Endothelial cell of hepatic sinusoid (primary cell): ENCODE measurements around the gene CABCOCO1.
"Not testable (repeated sequence)": the region's sequence is repeated elsewhere in the genome, so short reads cannot be mapped to it uniquely, and the experiment has no call there.

Experiments
- in situ Hi-C: cut with HindIII; loops from 2 replicates; pipeline ENCODE4 v1.10.0; 2017; ENCODE audit warnings: low sequenced_read_pairs

CABCOCO1 gene

DNA sequence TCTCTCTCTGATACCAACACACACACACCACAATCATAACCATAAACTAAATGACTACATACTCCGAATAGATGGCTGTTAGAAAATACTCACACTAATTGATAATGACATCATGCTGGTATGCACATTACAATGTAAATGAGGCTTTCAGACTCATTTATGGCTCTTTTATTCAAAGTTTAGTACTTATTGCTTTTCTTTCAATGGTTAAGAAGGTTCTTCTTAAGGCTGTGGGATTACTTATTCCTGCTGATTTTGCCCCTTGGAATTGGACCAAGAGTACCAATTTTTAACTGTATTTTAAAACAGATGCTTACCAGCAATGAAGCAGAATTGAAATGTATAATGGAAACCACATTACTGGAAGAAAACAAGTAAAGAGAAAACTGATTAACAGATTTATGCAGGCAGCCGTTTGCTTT is 20.6 kb upstream of the CABCOCO1 start:
- in situ Hi-C loops: no loop called here

DNA sequence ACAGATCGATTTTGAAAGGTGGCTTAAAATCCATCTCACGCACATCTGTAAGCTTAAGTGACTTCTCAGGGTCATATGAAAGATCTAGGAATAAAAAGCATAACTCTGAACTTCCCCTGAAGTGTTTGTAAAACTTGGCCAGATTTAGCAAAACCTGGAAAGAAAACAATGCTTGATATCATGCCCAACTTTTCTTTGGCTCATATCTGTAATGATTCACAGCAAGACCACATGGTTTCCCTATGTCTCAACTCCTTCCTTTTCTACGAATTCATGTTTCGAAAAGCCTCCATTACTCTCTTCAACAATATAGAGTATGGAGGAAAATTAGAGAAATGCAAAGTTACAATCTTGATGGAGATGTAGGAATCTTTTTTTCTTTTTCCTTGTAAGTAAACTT is 20.1 kb upstream of the CABCOCO1 start:
- in situ Hi-C loops: no loop called here

DNA sequence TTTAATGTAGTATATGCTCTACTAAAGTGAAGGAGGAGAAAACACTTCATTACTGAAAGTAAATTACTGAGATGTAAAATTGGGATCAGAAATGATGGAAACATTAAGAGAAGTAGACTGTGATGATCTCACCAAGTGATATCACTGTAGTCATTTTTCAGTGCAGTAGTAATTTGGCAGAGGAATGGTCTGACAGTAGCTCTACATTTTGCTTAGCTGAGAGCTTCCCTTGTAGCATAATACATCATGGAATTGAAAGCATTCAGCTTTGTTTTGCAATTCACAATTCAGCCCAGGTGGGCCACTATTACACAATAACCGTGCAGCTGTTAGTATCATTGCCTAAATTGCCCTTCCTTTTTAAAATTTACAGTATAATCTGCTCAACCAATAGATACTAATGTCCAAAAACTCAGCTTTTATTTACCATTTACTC is 19.4 kb upstream of the CABCOCO1 start:
- in situ Hi-C loops: no loop called here

DNA sequence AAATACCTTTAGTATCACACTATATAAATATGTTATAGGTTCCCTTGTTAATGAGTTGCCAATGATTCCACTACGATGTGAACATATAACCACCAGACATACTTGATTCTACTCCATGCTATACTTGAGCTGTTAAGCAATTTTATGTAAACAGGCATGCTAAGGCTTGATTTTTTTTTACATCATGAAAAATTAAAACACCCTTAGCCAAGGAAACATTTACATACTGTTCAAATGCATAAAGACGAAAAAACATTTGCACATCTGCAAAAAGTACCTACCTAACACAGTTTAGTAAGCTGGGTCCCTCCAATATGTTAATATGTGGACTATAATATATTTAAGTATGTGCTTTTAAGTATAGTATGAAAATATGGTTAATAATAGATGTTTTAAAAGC is 9.0 kb upstream of the CABCOCO1 start:
- in situ Hi-C loops: no loop called here

DNA sequence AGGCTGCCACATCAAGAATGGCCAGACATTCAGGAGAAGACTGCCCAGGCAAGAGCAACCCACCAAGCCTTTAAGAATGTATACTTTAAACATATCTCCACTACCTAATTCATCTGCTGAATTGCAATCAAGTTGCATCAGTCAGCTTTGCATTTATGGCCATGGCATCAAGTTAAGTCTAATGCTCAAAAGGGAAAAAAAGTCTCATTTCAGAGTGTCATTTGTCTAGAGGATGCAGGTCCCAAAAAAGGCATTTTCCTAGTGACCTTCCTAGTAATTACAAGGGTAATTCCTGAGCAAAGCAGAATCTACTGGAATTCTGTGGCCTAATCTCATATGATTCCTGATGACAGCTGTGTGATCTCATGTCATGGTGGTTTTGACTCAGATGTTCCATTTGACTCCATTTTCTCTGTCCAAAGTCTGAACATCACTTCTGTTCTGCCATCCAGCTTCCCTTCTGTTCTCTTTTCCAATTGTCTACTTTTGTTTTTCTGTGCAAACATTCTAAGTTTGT is 7.3 kb upstream of the CABCOCO1 start:
- in situ Hi-C loops: no loop called here

DNA sequence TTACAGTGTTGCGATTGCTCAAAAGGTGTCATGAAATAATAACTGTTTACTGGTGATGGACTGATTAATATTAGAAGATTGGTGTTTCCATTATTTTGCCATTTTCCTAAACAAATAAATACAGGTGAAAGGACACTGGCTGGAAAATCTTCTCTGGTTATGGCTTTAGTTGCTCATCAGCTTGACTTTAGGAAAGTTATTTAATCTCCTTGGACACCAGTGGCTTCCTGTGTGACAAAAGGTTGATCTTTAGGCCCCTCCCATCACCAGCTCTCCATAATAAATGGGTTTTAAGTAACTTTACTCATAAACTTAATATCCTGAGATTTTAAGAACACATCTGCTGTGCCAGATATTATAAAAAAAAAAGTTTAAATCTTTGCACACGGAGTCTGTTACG is 737 bp downstream of the CABCOCO1 start:
- in situ Hi-C loops: no loop called here

DNA sequence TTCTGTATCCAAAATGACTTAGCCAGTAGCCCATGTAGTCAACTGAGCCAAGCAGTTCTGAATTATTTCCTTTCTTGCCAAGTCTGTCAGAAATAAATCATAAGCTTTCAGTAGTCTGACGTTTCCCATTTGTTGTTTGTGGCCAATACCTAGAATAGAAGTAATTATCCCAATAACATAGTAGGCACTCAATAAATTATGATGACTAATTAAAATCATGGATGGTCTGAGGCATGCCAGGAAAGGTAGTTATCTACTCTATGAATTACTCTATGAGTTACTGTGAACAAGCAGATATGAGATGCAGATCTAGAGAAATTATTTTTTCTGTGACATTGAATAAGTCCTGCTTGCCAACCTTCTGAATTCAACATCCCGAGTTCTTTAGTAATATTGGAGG is 2.3 kb downstream of the CABCOCO1 start:
- in situ Hi-C loops: no loop called here

DNA sequence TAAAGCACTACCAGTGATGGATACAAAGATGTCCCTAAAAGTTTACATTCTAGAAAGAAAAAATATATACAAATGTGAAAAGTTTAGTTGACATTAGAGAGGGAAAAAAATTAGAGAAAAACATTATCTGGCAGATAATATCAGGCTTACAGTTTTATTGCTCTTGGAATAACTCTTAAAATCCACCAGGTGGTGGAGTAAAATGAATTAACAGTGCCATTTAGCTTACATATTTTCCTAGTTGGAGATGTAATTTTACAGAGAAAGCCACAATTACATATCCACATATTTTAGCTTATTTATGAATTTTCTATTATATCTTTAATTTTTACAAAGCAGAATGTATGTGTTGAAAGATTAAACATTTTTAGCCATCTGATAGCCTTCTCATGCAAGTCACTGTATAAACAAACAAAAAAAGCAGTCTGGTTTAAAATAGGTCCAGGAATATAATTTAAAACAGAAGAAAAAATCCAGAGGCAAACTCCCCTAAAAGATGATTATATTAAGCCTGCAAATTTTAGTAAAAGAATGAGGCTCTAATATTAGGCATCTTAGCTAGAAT is 6.5 kb downstream of the CABCOCO1 start:
- in situ Hi-C loops: no loop called here

DNA sequence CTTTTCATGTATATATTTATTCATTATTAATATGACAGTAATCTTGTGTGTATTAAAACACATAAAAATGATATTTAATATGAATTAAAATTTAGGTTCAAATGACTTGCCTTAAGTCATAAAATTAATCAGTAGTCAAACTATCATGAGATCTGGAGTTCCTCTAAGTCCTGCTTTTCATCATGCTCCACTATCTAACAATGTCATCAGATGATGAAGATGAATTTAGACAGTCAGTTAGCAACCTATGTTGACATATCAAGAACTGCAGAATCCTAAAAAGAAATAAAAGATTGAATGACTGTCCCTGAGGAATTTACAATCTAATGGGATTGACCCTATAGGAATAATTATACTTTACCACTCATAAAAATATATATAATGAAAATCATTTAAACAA is 7.1 kb downstream of the CABCOCO1 start:
- in situ Hi-C loops: no loop called here

DNA sequence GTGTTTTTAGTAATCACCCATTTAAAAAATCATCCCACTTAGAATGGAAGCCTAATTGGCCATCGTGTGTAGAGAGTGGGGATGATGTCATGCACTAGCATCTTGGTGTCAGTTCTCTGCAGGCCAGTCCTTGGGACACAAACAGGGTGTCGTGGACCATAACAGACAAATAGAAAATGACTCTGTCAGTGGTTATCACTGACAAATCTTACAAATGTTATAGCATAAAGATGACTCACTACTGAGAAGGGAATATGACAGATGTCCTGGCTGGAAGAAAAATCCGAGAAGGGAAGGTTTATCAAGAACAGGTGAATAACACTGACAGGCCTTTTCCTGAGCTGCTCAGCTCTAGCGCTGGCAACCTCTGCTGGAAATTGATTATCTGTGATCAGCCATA is 10.6 kb downstream of the CABCOCO1 start:
- in situ Hi-C loops: no loop called here

DNA sequence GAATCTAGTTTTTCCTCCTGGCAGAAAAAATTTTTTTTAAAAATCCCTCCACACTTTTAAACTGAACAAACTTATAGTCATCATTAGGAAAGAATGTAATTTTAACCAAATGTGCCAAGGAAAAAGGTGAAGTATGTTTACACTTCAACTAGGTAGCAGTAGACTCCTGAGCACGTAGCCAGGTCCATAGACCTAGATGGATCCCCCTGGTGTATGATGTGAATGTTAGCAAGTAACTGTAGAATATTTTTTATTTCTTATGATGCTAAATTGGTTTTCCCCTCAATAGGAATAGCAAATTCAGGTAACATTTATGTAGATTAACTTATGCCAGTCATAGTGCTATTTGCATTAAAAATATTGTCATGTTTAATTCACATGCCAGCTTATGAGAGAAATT is 19.6 kb downstream of the CABCOCO1 start:
- in situ Hi-C loops: no loop called here

DNA sequence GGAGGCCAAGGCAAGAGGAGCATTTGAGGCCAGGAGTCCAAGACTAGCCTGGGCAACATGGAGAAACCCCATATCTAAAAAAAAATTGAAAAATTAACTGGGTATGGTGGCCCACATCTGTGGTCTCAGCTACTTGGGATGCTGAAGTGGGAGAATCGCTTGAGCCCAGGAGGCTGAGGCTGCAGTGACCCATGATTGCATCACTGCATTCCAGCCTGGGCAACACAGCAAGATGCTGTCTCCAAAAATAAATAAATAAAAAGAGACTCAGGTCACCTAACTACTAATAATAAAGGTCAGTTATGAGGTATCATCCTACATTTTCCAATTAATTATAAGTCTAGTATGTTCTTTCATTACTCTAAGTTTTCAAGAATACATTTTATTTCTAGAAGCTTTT is 20.6 kb downstream of the CABCOCO1 start:
- in situ Hi-C loops: no loop called here

DNA sequence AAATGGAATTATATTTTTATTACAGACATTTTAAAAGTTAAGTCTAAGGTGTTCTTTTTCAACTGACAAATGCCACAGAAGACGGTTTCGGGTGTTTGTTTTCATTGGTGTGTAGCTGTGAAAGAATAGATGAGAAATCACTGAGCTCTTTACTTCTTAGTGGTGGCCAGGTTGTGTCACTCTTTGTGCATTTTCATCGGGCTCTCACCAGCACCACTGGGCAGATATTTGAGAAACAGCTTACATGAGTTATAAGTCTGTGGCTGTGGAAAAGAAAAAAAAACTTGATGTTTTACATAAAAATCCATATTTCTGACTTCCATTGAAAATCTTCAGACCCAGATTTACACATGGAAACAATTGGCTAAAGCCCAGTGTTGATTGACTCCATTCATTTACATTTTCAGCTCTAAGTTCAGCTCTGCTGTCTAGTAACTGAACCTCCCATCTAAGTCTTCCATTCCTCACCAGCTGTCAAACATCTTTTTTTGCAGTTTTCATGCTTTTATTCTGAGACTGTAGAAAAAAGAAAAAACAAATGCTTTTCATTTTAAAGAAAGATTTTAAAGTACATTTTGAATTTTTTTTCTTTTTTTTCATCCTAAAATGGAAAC is 22.3 kb downstream of the CABCOCO1 start:
- in situ Hi-C loops: no loop called here

DNA sequence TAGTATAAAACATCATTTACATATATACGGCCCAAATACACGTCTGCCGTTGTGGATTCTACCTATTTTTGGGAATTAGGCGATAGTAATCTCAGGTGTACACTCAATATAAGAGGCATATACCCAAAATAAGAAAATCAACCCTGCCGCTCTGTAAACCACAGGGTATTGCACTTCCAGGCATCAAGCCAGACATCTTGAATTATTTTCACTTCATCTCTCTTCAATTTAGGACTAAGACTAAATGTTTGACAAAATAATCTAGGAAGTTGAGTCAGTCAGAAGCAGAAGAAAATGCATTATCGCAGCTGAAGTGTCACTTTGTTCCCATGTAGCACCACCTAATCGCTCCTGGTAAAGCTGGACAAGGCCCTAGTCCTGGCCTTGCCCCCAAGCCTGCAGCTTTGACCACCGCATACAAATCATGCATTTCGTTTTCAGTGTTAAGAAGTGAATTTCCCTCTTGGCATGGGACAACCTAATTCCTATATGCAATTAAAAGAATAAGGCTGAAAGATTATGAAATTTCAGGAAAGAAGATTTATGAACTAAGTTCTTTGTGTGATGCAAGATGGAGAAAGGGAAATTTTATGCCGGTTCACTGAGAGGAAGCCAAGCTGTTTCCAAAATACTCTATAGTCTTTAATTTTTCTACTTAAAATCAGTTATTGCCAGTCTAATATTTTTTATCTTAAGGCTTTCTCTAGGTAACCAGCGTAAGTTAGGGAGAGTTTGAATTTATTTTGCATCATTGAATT is 26.0 kb downstream of the CABCOCO1 start:
- in situ Hi-C loops: no loop called here

DNA sequence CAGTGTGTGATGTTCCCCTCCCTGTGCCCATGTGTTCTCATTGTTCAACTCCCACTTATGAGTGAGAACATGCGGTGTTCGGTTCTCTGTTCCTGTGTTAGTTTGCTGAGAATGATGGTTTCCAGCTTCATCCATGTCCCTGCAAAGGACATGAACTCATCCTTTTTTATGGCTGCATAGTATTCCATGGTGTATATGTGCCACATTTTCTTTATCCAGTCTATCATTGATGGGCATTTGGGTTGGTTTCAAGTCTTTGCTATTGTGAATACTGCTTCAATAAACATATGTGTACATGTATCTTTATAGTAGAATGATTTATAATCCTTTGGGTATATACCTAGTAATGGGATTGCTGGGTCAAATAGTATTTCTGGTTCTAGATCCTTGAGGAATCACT is 28.9 kb downstream of the CABCOCO1 start:
- in situ Hi-C loops: not testable (repeated sequence)

DNA sequence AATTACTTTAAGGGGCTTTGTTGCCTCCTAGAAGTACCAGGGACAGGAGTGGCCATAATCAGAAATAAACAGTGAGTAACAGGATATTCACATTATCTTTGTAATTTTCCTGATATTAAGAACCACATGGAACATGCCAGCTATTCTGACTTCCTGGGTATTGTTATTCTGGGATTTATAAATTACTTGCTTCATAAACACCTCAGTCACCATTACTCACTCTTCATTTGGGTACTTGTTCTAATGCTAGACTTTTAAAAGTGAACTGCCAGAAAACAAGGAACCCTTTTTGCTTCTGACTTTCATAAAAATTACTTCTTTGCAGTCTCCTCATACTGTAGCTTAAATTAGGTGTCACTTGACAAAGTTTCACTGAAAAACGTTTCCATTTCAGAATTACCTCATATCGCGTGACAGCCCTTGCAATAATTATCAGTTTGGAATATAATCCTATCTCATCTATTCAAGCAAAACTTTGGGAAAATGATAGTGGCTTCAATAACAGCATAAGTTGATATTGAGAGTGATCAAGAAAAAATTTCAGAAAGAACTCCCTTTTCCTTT is 29.8 kb downstream of the CABCOCO1 start:
- in situ Hi-C loops: no loop called here

DNA sequence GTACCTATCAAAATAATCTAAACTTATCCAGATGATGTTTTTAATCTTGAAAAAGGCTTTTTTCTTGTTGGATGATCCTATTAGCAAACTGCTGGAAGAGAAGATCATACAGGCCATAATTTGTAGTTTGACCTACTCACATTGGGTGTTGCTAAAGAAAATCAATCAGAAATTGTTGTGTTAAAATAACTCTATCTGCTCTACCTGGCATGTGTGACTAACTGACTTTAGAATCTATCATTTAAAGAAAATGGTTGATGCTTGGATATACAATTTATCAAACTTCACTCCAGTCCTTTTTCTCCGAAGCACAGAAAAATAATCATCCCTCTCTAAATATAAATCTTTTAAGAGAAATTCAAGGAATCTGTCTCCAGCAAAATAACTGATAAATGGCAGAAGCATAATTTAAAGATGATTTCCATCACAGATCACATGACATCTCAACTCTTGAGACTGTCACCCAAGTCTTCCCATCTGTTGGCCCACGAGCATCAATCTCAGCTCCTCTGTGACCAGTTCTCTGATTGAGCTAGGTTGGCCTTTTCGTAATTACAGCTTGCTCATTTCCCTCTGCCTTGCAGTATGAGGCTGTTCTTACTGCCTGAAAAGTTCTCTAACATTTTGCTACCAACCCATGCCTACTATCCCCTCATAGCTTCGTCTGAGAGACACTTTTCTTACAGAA is 36.4 kb downstream of the CABCOCO1 start:
- in situ Hi-C loops: no loop called here

DNA sequence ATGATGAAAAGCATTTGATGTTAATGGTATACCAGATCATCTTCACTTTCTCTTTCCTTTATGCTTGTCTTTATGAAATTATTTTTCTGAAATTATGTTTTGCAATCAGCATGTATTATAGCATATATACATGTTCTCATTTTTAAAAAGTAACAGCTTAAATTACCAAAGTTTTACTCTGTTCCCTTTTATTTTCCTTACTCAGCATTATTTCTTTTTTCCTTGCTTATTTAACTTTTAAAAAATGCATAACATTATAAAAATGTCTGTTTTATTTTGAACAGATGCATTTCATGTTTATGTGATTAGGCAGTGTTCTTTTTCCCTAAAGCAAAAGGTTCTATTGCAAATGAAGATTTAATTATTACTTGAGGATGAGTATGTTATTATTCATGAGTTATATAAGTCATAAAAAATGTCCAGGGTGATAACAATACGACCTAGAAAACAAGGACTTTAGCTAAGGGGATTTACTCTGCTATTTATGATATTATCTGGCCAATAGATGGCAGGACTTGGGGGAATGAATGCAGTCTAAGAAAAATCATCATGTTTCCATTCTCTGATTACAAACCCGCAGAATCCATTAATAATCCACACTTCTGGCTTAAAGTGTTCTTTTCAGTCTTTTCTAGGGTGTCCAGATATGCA is 38.5 kb downstream of the CABCOCO1 start:
- in situ Hi-C loops: no loop called here

DNA sequence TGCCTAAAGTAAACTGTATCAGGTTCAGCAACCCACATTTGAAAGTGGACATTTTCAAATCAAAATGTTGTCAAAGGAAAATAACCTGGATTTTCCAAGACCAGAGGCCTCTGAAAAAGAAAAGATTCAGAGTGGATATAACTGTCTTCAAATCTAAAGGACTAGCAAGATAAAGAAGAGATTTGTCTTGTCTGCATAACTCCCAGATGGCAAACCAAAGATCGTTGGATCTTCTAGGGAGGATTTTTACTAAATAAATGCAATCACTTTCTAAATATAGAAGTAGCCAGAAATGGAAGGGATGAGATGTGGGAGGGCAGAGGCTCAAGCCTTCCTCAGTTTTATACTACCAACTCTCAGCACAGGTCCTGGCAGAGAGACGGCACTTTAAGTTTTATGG is 39.0 kb downstream of the CABCOCO1 start:
- in situ Hi-C loops: no loop called here

DNA sequence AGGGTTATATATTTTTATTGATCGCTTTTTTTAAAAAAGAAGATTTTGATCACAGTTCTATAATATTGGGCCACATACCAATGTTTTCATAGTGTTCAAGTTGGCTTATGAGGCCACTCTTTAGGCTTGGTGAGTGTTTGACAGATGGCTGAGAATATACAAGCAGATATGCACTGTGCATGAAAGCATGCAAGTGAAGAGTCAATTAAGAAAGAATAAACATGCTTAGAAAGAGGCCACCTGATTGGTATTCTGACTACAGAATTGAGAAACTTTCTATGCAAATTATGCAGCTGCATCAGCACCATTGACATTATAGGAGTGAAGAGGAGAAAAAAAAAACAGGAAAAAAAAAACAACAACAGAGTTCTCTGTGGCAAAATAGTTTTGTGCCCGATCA is 39.9 kb downstream of the CABCOCO1 start:
- in situ Hi-C loops: no loop called here
